HG02678 (cell line): Measurements from ENCODE around the gene RPL18A.
A peak's percentile ranks its signal among the peaks of the same experiment; 100 is the strongest.

ENCODE experiments used
- ATAC-seq: cut with Tn5 transposase; IDR thresholded peaks from one replicate; pipeline ENCODE4 v1.9.1; 2021; ENCODE audit warnings: mild to moderate bottlenecking, moderate library complexity; ENCODE audit not compliant: unreplicated experiment

Gene RPL18A

DNA sequence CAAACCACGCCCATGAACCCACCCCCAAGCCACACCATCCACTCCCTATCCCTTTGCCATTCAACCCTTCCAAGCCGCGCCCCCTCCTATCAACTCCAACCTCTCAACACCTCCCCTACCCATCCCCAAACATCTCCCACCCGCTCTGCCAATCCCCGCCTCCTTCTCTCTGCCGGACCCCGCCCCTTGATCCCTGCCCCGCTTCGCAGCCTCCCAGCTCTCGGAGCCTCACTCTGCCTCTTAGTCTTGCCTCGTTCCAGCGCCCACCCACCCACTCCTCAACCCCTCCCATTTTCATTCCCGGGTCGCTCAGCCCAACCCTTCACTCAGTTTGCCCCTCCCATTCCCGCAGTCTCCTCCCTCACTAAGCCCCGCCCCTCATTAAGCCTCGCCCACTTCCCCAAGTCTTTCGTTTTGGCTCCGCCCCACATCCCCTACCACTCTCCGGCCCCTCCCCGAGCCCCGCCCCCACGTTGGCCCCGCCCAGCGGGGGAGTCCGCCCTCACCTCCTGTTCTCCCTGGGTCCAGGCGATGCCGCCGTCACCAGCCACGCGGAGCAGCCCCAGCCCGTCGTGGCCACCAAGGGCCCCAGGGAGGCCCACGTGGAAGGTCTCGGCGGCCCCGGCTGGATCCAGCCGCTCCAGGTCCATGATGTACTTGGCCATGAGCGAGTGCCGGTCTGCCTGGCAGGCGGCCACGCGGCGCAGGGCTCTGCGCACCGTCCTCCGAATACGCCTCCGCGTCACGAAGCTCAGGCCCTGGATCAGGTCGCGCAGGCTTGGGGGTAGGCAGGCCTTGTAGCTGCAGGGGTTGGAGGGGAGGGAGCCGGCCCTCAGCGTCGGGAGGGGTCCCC lies 17.7 kb upstream of the RPL18A start:
- no peak for ATAC-seq

DNA sequence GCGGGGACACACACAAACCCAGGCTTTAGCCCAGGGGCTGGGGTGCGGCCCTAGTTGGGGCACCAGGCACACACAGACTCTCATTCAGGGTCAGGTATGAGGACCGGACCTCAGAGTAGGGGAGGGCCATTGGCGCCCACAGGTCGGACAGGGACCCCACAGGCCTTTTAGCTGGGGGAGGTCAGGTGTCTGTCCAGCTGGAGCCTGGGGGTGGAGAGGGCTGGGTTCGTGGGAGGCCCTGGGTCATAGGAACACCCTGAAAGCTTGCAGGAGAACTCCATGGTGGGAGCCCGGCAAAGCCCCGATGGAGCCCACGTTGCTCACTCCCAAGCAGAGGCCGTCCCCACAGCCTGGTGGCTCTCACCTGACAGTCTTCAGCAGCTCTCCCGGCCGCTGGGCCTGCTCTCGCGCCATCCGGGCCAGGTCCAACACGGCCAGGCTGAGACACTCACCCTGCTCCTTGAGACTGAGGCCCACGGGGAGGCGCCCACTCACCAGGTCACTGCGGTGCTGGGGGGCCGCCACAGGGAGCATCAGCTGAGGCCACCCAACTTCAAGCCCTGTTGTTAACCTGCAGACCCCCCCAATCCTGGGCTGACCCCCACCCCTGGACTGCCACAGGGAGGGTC lies 16.9 kb upstream of the RPL18A start:
- ATAC-seq, result no peak

DNA sequence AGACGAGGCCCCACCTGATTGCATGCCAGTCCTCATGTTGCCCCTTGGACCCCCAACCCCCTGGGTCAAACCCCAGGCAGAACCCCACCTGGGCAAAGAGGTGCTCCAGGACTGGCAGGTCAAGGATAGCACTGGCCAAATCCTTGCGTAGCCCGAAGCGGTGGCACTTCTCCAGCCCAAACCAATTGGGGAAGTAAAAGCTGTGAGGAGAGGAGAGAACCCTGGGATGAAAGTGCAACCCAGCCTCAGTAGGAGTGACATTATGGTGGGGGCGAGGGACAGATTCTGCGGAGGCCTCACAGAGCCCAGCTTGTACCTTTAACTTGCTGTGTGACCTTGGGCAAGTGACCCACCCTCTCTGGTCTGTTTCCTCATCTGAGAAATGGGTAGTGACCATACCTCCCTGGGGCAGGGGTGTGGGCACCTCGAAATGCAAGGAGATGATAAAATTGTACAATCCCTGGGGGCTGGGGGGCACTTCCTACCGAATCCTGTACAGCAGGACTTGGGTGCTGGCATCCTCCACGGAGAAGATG lies 16.4 kb upstream of the RPL18A start:
- no peak for ATAC-seq

DNA sequence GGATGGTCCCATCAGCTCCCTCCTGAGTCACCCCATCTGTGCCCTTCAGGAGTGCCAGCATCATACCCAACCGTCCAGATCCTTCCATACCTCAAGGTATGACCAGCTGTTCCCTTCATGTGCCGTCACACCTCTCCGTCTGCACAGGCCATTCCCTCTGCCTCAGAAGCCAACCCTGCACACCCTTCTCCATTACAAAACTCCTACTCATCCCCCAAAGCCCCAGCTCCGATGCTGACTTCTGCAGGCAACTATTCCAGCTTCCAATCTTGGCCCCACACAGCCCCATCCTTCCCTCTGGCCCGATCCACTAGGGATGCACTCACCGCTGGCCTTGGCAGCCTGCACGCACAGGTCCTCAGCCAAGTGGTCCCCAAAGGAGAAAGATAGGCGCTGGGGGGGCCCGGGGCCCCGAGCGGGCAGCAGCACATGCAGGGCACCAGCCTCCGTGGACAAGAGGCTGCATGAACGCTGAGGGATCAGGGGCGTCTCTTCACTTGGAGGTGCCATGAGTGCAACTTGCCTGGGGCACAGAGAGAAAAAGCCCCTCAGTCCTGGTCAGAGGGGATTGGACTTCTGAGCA lies 15.7 kb upstream of the RPL18A start:
- no peak for ATAC-seq

DNA sequence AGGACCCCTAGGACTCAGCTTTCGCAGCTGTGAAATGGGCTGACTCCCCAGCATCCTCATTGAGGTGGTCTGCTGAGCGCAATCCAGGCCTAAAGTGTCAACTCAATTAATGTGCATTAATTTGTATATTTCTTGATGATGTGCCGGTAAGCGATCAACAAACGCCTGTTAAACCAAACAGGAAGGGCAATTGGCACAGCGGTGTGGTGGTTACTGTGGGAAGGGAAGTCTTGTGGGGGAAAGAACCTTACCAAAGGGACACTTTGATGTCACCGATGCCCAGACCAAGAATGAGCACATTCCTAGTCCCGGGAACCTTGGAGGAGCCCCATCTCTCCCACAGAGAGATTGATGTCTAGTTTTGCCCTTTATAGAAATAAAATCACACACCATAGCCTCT lies 13.6 kb upstream of the RPL18A start:
- ATAC-seq, result no peak

DNA sequence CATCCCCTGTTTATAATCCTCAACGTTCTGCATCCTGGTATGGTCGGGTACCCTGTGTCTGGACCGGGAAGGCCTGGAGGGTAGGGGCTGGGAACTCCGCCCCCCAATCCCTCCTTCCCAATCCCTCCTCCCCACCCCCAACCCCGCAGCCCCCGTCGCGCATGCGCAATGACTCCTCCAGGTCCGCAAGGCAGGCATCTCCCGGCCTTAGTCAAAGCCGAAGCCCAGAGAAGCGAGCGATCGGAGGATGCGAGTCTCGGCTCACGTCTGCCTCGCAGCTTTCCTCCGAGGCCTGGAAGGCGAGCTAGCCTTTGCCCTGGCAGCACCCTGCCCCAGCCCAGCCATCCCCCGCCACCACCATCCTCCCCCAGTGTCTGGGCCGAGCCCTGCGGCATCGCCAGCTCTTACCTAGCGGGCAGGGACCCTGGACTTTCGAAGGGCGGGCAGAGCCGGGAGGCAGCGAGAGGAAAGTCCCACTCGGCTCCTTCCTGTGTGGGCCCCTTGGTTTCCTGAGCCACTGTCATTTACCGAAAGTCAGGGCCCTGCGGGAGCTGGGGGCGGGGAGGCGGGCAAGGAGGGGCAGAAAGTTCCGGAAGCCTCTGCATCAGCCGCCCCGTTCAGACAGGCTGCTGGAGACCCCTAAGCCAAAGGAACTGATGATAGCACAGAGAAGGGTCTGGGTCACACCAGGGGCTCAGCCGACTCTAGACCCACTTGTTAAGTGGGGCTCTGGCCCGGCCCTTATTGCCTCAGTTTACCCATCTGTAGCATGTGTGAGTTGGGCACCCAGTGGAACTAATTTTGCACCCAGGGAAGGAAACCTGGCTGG lies 12.0 kb upstream of the RPL18A start, which contains the start of gene JAK3:
Gene JAK3, minus strand, starts transcription at position 445 of the 829 bp plus-strand sequence. CDS start 3,565 bp downstream, outside the sequence.
- peak; percentile 67 for ATAC-seq

DNA sequence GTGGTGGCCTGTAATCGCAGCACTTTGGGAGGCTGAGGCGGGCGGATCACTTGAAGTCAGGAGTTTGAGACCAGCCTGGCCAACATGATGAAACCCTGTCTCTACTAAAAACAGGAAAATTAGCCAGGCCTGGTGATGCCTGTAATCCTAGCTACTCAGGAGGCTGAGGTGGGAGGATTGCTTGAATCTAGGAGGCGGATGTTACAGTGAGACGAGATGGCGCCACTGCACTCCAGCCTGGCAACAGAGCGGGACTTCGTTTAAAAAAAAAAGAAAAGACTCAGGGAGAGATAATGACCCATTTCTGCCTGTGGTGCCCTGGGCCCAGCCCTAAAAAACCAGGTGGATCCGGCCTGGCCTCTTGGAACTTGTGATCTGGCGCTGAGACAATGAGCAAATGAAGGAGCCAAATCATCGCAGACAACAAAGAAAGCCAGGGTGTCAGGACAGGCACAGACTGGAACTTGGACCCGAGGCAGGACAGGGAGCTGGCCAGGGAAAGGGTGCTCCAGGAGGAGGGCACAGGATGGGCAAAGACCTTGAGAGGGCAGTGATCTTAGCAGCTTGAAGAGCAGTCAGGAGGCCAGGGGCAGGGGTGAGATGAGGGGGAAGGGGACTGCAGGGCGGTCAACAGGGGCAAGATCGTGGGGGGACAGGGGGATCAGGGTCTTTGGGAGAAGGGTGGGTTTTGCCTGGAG lies 11.0 kb upstream of the RPL18A start:
- ATAC-seq, result no peak

DNA sequence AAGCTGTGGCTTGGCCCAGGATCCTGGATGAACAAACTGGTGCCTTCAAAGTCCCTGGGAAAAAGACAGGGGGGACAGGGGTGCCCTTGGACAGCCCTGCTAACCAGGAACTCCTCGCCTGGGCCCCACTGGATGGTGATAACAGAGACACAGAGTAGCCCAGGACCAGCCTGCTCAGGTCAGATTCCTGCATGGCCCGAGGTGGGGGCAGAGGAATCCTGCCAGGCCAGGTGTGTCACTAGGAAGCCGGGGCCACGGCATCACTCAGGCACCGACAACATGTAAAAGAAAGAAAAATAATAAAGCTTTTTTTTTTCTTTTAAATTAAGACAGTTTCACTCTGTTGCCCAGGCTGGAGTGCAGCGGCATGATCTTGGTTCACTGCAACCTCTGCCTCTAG lies 5.6 kb upstream of the RPL18A start:
- ATAC-seq, result no peak

DNA sequence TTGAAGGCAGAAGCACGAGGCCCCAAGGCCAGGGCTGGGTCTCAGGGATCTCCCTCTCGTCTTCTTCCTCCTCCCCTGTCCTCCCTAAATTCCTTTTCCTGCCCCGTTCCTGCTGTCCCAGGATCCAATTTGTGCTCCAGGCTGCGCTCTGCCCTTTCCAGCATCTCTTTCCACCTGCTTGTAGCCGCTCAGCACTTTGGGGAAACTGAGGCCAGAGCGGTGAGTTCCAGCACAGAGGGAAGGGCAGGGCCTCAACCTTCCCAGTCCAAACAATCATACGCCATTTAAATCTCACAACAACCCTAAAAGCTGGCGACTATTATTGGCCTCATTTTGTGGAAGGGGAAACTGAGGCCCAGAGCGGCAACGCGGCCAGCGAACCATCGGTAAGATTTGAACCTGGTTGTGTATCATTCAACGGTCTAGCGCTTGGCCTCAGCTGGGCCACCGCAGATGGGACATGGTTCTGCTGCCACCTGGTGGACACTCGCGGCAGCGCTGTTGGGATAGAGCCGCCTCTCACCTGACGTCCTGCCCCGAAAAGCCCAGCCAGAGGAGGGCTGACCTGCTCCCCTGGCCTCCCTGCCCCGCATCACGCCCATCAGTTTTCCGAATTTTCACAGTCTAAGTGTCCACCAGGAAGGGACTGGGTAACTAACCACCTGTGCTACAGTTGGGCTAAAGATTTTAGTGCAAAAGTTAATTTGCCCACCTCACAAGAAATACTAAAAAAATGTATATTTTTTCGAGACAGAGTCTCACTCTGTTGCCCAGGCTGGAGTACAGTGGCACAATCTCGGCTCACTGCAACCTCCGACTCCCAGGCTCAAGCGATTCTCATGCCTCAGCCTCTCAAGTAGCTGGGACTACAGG lies 4.2 kb upstream of the RPL18A start:
- ATAC-seq, result no peak

DNA sequence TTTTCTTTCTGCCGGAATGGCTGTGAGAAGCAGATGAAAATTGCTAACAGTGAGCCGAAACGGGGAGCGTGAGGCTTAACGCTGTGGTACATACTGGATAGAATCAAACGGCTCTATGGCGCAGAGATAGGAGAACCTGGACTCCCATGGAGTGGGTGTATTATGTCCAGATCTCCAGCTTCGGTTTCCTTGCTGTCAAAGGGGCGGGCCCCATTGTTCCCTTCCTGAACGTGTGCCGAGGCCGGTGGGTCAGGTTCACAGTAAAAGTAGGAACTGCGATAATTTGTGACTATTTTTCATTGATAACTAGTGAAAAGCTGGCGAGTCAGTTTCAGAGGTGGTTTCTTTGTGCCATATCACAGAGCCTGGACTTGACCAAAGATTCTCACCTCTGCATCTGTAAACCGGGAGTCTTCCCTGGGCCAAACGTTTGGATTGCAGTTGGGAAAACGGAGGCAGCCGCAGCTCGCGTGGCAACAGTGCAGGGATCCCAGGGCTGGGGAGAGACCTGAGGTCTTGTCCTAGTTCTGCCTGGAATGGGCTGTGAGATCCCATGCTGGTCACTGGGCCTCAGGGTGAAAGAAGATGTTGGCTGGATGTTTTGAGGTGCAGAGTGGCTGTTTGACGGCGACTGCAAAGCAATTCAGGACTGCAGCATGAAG lies 752 bp downstream of the RPL18A start:
- ATAC-seq, result no peak

DNA sequence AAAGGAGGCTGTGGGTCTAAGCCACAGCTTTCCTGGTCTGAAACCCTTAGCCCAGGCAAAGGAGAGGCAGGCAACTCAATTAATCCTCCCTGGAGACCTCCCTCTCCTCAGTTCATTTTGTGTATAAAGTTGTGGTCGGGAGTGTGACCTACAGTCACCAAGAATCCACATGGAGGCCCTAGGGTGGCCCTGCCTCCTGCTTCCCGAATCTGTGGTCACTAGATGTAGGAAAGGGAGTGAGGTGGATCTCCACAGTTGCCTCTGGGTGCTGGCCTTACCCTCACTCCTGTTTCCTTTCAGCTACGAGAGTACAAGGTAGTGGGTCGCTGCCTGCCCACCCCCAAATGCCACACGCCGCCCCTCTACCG lies 1.3 kb downstream of the RPL18A start:
- no peak for ATAC-seq

DNA sequence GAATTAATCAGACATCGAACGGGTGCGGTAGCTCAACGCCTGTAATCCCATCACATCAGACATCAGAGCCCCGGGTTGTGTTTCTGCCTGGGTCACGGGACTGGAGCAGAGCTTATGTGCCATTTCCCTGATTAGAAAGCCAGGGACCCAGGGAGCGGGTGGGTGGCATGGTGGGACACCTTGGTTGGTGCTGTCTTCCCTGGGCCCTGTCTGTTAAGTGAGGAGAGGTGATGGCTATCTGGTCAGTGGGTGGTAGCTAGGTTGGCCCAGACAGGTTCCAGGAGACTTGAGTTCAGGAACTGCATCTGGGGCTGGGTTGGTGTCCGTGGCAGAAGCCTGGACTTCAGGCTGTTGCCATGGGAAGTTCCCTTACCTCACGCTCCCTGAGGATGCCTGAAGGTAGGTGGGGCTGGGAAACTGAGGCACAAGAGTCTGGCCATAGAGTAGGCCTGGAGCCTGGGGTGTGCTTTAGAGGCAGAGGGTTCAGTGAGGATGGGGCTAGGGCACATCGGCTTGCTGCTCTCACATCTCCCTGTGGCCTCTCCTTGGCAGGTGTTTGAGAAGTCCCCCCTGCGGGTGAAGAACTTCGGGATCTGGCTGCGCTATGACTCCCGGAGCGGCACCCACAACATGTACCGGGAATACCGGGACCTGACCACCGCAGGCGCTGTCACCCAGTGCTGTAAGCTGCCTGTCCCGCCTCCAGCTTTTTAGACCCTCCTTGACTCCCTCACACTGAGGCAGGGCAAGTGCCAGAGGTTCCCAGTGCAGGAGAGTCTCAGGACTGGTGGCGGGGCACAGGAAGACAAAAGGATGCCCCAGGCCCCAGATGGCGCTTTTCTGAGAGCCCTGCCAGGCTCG lies 2.1 kb downstream of the RPL18A start:
- ATAC-seq, result no peak

DNA sequence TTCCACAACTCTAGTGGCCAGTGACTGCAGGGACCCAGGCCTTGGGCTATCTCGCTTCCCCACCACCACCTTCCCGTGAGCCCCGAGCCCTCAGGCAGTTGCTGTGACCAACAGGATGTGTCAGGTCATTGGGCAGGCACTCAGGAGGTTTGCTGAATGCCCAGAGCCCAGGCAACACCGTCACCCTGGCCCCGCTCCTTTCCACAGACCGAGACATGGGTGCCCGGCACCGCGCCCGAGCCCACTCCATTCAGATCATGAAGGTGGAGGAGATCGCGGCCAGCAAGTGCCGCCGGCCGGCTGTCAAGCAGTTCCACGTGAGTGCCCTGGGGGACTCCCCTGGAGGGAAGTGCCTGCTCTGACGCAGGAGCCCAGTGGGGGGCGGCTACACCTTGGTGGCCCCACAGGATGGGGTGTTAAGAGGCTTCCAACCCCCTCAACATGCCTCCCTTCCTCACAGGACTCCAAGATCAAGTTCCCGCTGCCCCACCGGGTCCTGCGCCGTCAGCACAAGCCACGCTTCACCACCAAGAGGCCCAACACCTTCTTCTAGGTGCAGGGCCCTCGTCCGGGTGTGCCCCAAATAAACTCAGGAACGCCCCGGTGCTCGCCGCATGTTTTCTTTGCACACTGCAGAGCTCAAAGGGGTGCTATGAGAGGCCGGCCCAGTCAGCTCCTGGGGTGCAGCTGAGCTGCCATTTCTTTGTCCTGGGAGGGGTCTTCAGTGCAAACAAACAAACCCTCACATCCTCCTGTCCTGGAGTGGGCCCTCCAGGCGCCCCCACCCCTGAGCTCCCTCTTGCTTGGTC lies 3.2 kb downstream of the RPL18A start:
- ATAC-seq, result no peak

DNA sequence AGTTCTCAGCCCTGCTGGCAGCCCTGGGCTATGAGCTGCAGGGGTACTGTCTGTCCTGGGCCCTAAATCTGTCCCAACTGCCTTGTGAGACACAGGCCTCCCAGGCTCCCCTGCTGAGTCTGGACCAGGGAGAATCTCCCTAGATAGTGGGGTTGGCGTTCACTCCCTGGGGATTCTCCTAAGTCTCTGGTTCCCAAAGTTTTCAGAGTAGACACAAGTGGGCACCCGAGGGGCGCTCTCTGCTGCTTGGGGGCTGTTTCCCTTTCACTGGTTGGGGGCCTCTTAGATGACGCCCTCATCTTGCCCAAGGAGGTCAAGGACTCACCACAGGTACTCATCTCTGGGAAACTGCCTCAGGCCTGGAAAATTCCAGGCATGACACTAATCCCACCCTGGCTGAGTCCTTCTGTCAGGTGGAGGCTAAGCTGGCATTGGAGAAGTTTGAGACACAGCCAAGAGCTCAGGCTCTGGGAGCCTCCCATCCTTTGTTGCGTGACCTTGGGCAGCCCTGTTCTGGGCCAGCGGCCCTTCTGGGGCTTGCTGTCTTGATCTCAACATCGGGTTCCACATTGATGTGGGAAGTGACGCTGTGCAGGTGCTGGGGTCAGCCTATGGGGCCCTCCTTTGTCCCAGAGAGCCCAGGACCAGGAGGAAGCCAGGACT lies 3.9 kb downstream of the RPL18A start:
- no peak for ATAC-seq

DNA sequence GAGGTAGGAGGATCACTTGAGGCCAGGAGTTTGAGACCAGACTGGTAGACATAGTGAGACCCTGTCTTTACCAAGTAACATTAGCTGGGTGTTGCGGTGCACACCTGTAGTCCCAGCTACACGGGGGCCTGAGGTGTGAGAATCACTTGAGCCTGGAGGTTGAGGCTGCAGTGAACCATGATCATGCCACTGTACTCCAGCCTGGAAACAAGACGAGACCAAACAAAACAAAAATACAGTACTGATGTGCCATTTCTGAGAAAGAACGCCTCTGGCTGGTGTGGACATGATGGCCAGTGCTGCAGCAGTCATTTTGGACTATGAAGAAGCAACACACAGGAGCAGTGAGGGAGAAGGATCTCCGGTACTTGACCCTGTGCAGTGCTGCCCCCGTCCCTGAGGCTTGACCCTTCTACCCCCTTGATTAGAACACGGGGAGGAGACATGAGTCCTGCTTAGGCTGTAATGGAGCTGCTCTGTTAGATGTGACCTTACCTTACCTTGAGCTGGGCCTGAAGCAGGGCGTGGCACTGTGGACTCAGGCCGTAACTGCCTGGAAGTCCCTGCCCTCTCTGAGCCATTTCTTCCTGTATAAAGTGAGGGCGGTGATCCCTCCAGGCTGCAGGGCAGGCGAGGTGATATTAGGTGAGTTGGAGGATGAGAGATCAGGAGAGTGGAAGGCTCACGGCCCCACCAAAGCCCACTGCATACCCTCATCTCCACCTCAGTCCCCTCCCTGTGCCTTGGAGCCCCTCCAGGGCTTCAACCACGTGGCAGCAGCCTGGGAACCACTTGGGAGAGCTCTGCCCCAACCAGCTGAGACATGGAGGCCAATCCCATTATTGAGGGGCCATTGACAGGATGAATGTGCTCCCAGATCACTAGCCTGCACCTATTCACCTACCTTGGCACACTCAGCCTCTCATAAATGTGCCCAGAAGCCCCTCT lies 5.9 kb downstream of the RPL18A start:
- no peak for ATAC-seq
